GM23338 (cell line): Measurements from ENCODE around the gene RAB39A. TPM values are rescaled to one million over a fixed set of nuclear protein-coding genes. Genes with fewer than 3 reads are reported as not detected.

Source experiments
- ATAC-seq: fragments of 200-7000 bp; cut with Tn5 transposase; 3 replicates; pipeline ENCODE4 v1.9.1; 2020
- DNase-seq: peaks from one replicate; pipeline ENCODE4 v3.0.0-alpha.2; 2015; ENCODE audit warnings: low spot score
- H2AFZ ChIP-seq: fragments of 200-600 bp; sonication (generic); 2 replicates; pipeline ENCODE4 v1.8.0; 2016; ENCODE audit warnings: antibody characterized with exemption, mild to moderate bottlenecking, moderate library complexity
- H3F3A ChIP-seq: fragments of 200-600 bp; sonication (generic); replicated peaks from 2 replicates; pipeline ENCODE4 v1.8.0; 2017; ENCODE audit warnings: antibody characterized with exemption, mixed run types, low read depth
- H3K27ac ChIP-seq: fragments of 200-600 bp; sonication (generic); 2 replicates; pipeline ENCODE4 v1.6.1; 2016; ENCODE audit warnings: low read depth
- H3K27me3 ChIP-seq: fragments of 200-600 bp; sonication (generic); 2 replicates; pipeline ENCODE4 v1.8.0; 2016; ENCODE audit warnings: mild to moderate bottlenecking, mixed run types, moderate library complexity; ENCODE audit not compliant: insufficient read depth
- H3K36me3 ChIP-seq: fragments of 200-600 bp; sonication (generic); 2 replicates; pipeline ENCODE4 v1.8.0; 2016; ENCODE audit warnings: mild to moderate bottlenecking; ENCODE audit not compliant: insufficient read depth
- H3K4me1 ChIP-seq: fragments of 200-600 bp; sonication (generic); 2 replicates; pipeline ENCODE4 v1.8.0; 2016; ENCODE audit warnings: mild to moderate bottlenecking, moderate library complexity; ENCODE audit not compliant: insufficient read depth
- H3K4me2 ChIP-seq: fragments of 200-600 bp; sonication (generic); 2 replicates; pipeline ENCODE4 v1.7.1; 2017; ENCODE audit warnings: mixed run types
- H3K4me3 ChIP-seq: fragments of 200-600 bp; sonication (generic); 2 replicates; pipeline ENCODE4 v1.6.1; 2016; ENCODE audit warnings: mixed run types
- H3K79me2 ChIP-seq: fragments of 200-600 bp; sonication (generic); replicated peaks from 2 replicates; pipeline ENCODE4 v1.8.0; 2017; ENCODE audit warnings: mild to moderate bottlenecking; ENCODE audit not compliant: insufficient read depth
- H3K9me2 ChIP-seq: fragments of 200-600 bp; sonication (generic); 2 replicates; pipeline ENCODE4 v1.8.0; 2017; ENCODE audit not compliant: insufficient read depth
- H4K20me1 ChIP-seq: fragments of 200-600 bp; sonication (generic); replicated peaks from 2 replicates; pipeline ENCODE4 v1.8.0; 2017; ENCODE audit warnings: mild to moderate bottlenecking; ENCODE audit not compliant: insufficient read depth
- H3K27ac Mint-ChIP-seq: 2 replicates; pipeline ENCODE4 v1.8.0; 2020; ENCODE audit warnings: inconsistent platforms, mild to moderate bottlenecking, moderate library complexity, mixed read lengths
- H3K27me3 Mint-ChIP-seq: 3 replicates; pipeline ENCODE4 v1.8.0; 2022; ENCODE audit warnings: low read depth, mild to moderate bottlenecking, moderate library complexity, mixed read lengths, inconsistent platforms; ENCODE audit not compliant: insufficient read depth, poor library complexity
- H3K36me3 Mint-ChIP-seq: 3 replicates; pipeline ENCODE4 v1.8.0; 2021; ENCODE audit warnings: low read depth, mild to moderate bottlenecking, inconsistent platforms, moderate library complexity, mixed read lengths
- H3K4me1 Mint-ChIP-seq: 3 replicates; pipeline ENCODE4 v1.8.0; 2020; ENCODE audit warnings: mild to moderate bottlenecking, inconsistent platforms, mixed read lengths
- H3K4me3 Mint-ChIP-seq: 3 replicates; pipeline ENCODE4 v1.8.0; 2021; ENCODE audit warnings: moderate library complexity, mild to moderate bottlenecking, inconsistent platforms, mixed read lengths
- H3K9me3 Mint-ChIP-seq: 3 replicates; pipeline ENCODE4 v1.8.0; 2020; ENCODE audit warnings: moderate library complexity, mild to moderate bottlenecking, inconsistent platforms, mixed read lengths
- EZH2phosphoT487 ChIP-seq: fragments of 200-600 bp; sonication (generic); IDR thresholded peaks from one replicate; pipeline ENCODE4 v1.8.1; 2018; ENCODE audit warnings: antibody characterized with exemption; ENCODE audit not compliant: unreplicated experiment
- JUNB ChIP-seq: IDR thresholded peaks from one replicate; pipeline ENCODE4 v1.6.1; 2016; ENCODE audit warnings: antibody characterized with exemption; ENCODE audit not compliant: unreplicated experiment
- NANOG ChIP-seq: IDR thresholded peaks from 2 replicates; pipeline ENCODE4 v1.6.1; 2016; ENCODE audit warnings: antibody characterized with exemption, borderline replicate concordance
- POLR2AphosphoS5 ChIP-seq: IDR thresholded peaks from 2 replicates; pipeline ENCODE4 v1.6.1; 2016; ENCODE audit warnings: antibody characterized with exemption, low read depth
- STAT1 ChIP-seq: IDR thresholded peaks from one replicate; pipeline ENCODE4 v1.6.1; 2016; ENCODE audit warnings: antibody characterized with exemption; ENCODE audit not compliant: unreplicated experiment
- ZNF114 ChIP-seq: fragments of 250-450 bp; sonication (Bioruptor Pico); IDR thresholded peaks from 2 replicates; pipeline ENCODE4 v1.5.0; 2020; ENCODE audit warnings: mild to moderate bottlenecking, moderate library complexity
- ZNF331 ChIP-seq: fragments of 250-450 bp; sonication (Bioruptor Pico); IDR thresholded peaks from 2 replicates; pipeline ENCODE4 v1.5.0; 2020; ENCODE audit warnings: low read depth, mild to moderate bottlenecking, moderate library complexity
- polyA plus RNA-seq: library from polyadenylated mRNA; unstranded; fragments of >200 nt; fragmentation: Nextera tagmentation; extraction: Ambion mirVana; gene quantifications from 2 replicates; pipeline ENCODE4 v1.2.1, GENCODE V29; 2016
- total RNA-seq: library from RNA; depleted of rRNA; stranded (reverse); fragments of >200 nt; shearing (Covaris generic); gene quantifications from 2 replicates; pipeline ENCODE4 v1.2.3, GENCODE V29; 2014
- TF ChIP-seq, protein P1 (sequence below): IDR thresholded peaks from one replicate; pipeline ENCODE4 v1.6.1; 2018; ENCODE audit warnings: antibody characterized with exemption; ENCODE audit not compliant: unreplicated experiment
- TF ChIP-seq, protein P2 (sequence below), 2 experiments: fragments of 200-600 bp in 1 of 2; sonication (generic) in 1 of 2; conservative IDR thresholded peaks; 2 replicates each; pipeline versions ENCODE4 v1.5.1 to v1.6.1; 2016 to 2017; ENCODE audit warnings: antibody characterized with exemption in 2 of 2, low read depth in 2 of 2, mild to moderate bottlenecking in 2 of 2, moderate library complexity in 1 of 2
- TF ChIP-seq, protein P3 (sequence below): fragments of 250-450 bp; sonication (Bioruptor Pico); IDR thresholded peaks from 2 replicates; pipeline ENCODE4 v1.5.0; 2020; ENCODE audit warnings: mild to moderate bottlenecking, moderate library complexity

RAB39A gene
- total and polyA plus RNA-seq, 2 experiments from 2014 or later = 4.5 to 26.3 TPM

DNA sequence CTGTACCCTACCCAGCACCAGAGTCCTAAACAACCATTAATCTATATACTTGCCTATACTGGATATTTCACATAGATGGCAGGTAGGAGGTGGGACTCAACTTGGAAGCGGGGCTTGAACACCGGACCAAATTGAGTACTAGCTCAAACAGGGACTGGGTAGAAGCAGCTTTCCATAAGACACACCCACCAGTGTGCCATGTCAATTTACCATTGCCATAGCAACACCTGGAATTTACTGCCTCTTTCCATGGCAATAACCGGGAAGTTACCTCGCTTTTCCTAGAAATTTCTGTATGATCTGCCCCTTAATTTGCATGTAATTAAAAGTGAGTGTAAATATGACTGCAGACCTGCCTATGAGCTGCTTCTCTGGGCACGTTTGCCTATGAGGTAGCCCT, 41.8 kb downstream of the RAB39A start (continued):
- TF ChIP-seq, protein P1, sequence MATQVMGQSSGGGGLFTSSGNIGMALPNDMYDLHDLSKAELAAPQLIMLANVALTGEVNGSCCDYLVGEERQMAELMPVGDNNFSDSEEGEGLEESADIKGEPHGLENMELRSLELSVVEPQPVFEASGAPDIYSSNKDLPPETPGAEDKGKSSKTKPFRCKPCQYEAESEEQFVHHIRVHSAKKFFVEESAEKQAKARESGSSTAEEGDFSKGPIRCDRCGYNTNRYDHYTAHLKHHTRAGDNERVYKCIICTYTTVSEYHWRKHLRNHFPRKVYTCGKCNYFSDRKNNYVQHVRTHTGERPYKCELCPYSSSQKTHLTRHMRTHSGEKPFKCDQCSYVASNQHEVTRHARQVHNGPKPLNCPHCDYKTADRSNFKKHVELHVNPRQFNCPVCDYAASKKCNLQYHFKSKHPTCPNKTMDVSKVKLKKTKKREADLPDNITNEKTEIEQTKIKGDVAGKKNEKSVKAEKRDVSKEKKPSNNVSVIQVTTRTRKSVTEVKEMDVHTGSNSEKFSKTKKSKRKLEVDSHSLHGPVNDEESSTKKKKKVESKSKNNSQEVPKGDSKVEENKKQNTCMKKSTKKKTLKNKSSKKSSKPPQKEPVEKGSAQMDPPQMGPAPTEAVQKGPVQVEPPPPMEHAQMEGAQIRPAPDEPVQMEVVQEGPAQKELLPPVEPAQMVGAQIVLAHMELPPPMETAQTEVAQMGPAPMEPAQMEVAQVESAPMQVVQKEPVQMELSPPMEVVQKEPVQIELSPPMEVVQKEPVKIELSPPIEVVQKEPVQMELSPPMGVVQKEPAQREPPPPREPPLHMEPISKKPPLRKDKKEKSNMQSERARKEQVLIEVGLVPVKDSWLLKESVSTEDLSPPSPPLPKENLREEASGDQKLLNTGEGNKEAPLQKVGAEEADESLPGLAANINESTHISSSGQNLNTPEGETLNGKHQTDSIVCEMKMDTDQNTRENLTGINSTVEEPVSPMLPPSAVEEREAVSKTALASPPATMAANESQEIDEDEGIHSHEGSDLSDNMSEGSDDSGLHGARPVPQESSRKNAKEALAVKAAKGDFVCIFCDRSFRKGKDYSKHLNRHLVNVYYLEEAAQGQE = no peak
- no peak for TF ChIP-seq POLR2AphosphoS5

GRCh38 chr11:107973641-107974040, 45.4 kb downstream of the RAB39A start:
- Histone ChIP-seq H3K79me2 (no peaks in the 10 kb centered on the region), H3K4me3 (no peak overlapping the region), H3K9me2 (no peaks in the 10 kb centered on the region; the same call in 1 of the 2 replicates), H3K4me2 (no peak overlapping the region), H2AFZ (no peak overlapping the region), H4K20me1 (no peaks in the 10 kb centered on the region), H3K27ac (no peak overlapping the region), H3K36me3 (no peaks in the 10 kb centered on the region), H3K4me1 (no peaks in the 10 kb centered on the region; the same call in 1 of the 2 replicates), H3F3A (0 out of 2 replicates have a peak, but pooled peaks cover 2% of the 10 kb centered on the region), H3K27me3 (no peaks in the 10 kb centered on the region)
- Mint-ChIP-seq H3K27me3 (peaks cover 2% of the 10 kb centered on the region), H3K4me1 (0 out of 3 replicates have a peak, but pooled peaks cover 2% of the 10 kb centered on the region), H3K36me3 (no peaks in the 10 kb centered on the region), H3K27ac (no peak overlapping the region), H3K4me3 (no peak overlapping the region), H3K9me3 (no peaks in the 10 kb centered on the region)
- ATAC-seq = no peak
- DNase-seq = no peak
- TF ChIP-seq ZNF331 (CRISPR knock-in tag) (no peak), POLR2AphosphoS5 (no peak), EZH2phosphoT487 (no peak), STAT1 (no peak), JUNB (no peak), NANOG (no peak), ZNF114 (CRISPR knock-in tag) (no peak)
- TF ChIP-seq, protein P2, sequence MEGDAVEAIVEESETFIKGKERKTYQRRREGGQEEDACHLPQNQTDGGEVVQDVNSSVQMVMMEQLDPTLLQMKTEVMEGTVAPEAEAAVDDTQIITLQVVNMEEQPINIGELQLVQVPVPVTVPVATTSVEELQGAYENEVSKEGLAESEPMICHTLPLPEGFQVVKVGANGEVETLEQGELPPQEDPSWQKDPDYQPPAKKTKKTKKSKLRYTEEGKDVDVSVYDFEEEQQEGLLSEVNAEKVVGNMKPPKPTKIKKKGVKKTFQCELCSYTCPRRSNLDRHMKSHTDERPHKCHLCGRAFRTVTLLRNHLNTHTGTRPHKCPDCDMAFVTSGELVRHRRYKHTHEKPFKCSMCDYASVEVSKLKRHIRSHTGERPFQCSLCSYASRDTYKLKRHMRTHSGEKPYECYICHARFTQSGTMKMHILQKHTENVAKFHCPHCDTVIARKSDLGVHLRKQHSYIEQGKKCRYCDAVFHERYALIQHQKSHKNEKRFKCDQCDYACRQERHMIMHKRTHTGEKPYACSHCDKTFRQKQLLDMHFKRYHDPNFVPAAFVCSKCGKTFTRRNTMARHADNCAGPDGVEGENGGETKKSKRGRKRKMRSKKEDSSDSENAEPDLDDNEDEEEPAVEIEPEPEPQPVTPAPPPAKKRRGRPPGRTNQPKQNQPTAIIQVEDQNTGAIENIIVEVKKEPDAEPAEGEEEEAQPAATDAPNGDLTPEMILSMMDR (conservative IDR thresholded peaks at IDR 0.05; ENCODE audit: low read depth in 2 of 2) = no peak
- TF ChIP-seq, protein P1 = no peak
- TF ChIP-seq, protein P3, sequence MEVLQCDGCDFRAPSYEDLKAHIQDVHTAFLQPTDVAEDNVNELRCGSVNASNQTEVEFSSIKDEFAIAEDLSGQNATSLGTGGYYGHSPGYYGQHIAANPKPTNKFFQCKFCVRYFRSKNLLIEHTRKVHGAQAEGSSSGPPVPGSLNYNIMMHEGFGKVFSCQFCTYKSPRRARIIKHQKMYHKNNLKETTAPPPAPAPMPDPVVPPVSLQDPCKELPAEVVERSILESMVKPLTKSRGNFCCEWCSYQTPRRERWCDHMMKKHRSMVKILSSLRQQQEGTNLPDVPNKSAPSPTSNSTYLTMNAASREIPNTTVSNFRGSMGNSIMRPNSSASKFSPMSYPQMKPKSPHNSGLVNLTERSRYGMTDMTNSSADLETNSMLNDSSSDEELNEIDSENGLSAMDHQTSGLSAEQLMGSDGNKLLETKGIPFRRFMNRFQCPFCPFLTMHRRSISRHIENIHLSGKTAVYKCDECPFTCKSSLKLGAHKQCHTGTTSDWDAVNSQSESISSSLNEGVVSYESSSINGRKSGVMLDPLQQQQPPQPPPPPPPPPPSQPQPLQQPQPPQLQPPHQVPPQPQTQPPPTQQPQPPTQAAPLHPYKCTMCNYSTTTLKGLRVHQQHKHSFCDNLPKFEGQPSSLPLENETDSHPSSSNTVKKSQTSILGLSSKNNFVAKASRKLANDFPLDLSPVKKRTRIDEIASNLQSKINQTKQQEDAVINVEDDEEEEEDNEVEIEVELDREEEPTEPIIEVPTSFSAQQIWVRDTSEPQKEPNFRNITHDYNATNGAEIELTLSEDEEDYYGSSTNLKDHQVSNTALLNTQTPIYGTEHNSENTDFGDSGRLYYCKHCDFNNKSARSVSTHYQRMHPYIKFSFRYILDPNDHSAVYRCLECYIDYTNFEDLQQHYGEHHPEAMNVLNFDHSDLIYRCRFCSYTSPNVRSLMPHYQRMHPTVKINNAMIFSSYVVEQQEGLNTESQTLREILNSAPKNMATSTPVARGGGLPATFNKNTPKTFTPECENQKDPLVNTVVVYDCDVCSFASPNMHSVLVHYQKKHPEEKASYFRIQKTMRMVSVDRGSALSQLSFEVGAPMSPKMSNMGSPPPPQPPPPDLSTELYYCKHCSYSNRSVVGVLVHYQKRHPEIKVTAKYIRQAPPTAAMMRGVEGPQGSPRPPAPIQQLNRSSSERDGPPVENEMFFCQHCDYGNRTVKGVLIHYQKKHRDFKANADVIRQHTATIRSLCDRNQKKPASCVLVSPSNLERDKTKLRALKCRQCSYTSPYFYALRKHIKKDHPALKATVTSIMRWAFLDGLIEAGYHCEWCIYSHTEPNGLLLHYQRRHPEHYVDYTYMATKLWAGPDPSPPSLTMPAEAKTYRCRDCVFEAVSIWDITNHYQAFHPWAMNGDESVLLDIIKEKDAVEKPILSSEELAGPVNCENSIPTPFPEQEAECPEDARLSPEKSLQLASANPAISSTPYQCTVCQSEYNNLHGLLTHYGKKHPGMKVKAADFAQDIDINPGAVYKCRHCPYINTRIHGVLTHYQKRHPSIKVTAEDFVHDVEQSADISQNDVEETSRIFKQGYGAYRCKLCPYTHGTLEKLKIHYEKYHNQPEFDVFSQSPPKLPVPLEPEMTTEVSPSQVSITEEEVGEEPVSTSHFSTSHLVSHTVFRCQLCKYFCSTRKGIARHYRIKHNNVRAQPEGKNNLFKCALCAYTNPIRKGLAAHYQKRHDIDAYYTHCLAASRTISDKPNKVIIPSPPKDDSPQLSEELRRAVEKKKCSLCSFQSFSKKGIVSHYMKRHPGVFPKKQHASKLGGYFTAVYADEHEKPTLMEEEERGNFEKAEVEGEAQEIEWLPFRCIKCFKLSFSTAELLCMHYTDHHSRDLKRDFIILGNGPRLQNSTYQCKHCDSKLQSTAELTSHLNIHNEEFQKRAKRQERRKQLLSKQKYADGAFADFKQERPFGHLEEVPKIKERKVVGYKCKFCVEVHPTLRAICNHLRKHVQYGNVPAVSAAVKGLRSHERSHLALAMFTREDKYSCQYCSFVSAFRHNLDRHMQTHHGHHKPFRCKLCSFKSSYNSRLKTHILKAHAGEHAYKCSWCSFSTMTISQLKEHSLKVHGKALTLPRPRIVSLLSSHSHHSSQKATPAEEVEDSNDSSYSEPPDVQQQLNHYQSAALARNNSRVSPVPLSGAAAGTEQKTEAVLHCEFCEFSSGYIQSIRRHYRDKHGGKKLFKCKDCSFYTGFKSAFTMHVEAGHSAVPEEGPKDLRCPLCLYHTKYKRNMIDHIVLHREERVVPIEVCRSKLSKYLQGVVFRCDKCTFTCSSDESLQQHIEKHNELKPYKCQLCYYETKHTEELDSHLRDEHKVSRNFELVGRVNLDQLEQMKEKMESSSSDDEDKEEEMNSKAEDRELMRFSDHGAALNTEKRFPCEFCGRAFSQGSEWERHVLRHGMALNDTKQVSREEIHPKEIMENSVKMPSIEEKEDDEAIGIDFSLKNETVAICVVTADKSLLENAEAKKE (CRISPR knock-in tag) = no peak
